ENCODE data around the gene RANBP1. TPM values are rescaled to one million over a fixed set of nuclear protein-coding genes. Genes with fewer than 3 reads are reported as not detected.

RANBP1 gene
- total RNA-seq, 2 experiments from 2014 or later = 492 to 506 TPM

DNA sequence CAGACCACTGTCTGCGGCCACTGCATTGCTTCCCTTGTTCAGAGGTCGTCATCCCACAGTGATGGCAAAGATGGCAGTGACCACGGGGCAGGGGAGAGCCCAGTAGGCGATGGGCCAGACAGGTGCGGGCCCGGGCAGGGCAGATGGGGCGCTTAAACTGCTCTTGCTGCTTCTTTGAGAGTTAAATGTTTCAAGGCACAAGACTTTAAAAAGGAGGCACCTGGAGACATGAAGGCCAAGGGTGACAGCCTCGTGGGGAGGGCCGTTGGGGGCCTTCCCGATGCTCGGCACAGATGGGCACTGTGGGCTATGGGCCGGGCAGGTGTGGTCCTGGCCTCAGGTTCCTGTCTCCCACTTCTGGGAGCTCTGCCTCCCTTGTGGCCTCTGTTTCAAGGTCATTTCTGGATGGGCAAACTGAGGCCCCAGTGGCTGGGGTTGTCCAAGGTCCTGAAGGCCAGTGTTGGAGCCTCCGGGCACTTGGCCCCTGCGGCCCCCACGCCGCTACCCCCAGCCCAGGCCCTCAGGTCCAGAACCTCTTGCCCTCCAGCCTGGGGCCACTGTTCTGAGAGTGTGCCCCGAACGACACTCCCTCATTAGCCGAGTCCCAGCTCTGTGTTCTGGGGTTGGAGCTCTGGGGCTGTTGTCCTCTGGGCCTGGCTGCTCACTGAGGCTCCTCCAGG, 51.9 kb downstream of the RANBP1 start:
- Mint-ChIP-seq H3K27ac (no peak overlapping the region), H3K4me3 (no peak overlapping the region), H3K36me3 (peaks cover 3% of the 10 kb centered on the region), H3K27me3 (no peaks in the 10 kb centered on the region), H3K9me3 (peaks cover 3% of the 10 kb centered on the region), H3K4me1 (peaks cover 2% of the 10 kb centered on the region)
- no peak for DNase-seq

DNA sequence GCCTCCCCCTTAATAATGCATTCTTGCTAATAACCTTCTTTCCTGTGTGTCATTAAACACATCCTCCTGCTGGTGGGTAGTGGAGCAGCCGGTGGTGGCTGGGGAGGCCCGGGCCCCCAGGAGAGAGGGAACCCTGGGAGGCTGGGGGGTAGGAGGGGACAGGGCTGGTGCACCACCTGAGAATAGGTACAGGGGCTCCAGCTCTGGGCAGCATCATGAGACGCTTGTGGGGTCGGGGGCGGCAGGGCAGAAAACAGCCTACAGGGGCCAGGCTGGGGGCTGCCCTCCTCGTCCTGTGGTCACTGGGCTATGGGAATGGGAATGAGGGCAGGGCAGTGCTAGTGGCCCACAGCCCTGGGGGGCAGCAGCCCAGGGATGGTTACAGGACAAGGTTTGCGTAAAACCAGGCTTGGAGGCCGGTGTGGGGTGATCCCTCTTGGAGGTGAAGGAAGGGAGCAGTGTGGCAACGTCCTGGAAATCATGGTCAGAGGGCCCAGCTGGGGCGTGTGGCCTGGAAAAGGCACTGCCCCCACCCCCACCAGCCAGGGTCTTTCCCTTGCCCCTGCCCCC, 53.4 kb downstream of the RANBP1 start:
- DNase-seq = no peak
- Mint-ChIP-seq H3K9me3 (peaks cover under 1% of the 10 kb centered on the region), H3K27me3 (no peaks in the 10 kb centered on the region), H3K4me3 (no peak overlapping the region), H3K4me1 (peaks cover under 1% of the 10 kb centered on the region), H3K27ac (no peak overlapping the region), H3K36me3 (peaks cover under 1% of the 10 kb centered on the region)

DNA sequence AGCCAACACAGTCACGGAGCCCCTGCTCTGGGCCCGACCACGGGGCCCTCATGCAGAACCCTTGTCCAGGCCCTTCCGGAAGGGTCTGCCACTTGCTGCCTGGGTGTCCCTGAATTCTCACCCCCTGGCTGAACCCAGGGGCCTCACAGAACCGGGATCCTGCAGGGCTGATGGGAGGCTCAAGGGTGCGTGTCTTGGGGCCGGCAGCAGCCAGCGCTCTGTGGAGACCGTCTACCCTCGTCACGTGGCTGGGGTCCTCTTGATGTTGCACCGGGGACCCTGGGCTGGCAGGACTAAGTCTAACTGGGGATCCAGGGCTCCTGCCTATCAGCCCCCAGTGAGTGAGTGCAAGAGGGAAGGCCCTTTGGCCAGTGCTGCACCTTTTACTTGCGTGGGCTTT, 54.3 kb downstream of the RANBP1 start:
- Mint-ChIP-seq H3K9me3 (no peaks in the 10 kb centered on the region), H3K4me1 (no peaks in the 10 kb centered on the region), H3K36me3 (no peaks in the 10 kb centered on the region), H3K4me3 (no peak overlapping the region), H3K27me3 (no peaks in the 10 kb centered on the region), H3K27ac (no peak overlapping the region)
- DNase-seq = no peak

DNA sequence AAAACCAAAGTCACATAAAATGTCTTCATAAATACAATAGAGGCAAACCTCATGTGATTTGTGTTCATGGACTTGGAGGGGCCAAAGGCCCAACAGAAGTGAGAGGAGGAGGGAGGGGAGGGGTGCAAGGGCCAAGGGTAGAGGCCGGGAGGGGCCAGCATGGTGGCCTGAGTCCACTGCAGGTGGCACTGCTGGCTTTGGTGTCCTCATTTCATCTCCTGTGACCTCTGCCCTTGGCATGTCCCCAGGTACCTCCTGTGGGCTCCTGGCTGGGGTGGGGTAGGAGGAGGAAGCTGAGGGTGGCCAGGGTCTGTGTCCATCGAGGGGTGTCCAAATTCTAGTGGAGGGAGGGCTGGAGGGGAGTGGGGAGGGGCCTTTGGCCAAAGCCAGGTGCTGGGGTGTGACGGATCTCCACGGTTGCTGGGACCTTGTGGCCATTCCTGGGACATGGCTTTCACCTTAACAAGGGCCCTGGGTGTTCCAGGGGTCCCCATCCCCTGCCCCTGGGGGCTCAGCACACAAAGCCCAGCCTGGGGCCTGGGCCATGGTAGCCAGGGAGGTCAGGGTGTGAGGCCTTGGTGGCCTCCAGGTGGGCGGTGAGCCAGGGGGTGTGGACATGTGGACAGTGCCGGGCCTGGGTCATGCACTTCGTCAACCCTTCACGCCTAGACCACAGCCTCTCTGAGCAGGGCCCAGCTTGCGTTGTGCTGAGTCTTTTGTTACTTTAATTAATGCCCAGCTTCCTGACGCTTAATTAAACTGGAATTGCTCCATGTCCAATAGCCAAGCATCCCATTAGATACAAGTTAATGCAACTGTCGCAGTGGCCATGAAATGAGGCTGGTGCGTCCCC, 55.6 kb downstream of the RANBP1 start:
- H3K9me3 Mint-ChIP-seq = no peaks in the 10 kb centered on the region
- H3K27ac Mint-ChIP-seq = no peak overlapping the region
- H3K4me1 Mint-ChIP-seq = no peaks in the 10 kb centered on the region
- no peak overlapping the region for H3K4me3 Mint-ChIP-seq
- no peak for DNase-seq
- H3K36me3 Mint-ChIP-seq = no peaks in the 10 kb centered on the region
- H3K27me3 Mint-ChIP-seq = no peaks in the 10 kb centered on the region

DNA sequence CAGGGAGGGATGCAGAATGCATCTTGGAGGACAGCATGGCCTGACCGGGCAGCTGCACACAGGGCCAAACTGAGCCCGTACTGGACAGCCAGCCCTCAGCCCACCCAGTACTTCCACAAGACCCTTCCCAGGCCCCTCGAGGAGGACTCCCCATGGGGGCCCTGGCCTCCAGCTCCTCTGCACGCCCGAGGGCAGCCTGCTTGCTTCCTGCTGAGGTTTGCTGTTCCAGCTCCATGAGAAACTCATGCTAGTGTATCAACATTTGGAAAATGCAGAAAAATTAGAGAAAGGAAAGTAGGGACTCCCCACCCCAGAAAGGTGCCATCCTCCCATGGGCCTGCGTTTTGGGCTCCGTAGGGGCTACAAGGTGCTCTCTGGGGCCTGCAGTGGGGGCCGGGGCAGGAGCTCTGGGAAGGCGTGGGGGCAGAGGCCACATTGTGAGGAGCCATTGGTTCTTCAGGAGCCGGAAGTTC, 56.3 kb downstream of the RANBP1 start:
- H3K4me3 Mint-ChIP-seq = no peak overlapping the region
- no peaks in the 10 kb centered on the region for H3K36me3 Mint-ChIP-seq
- DNase-seq = no peak
- H3K27me3 Mint-ChIP-seq = no peaks in the 10 kb centered on the region
- no peak overlapping the region for H3K27ac Mint-ChIP-seq
- H3K4me1 Mint-ChIP-seq = no peaks in the 10 kb centered on the region
- no peaks in the 10 kb centered on the region for H3K9me3 Mint-ChIP-seq

DNA sequence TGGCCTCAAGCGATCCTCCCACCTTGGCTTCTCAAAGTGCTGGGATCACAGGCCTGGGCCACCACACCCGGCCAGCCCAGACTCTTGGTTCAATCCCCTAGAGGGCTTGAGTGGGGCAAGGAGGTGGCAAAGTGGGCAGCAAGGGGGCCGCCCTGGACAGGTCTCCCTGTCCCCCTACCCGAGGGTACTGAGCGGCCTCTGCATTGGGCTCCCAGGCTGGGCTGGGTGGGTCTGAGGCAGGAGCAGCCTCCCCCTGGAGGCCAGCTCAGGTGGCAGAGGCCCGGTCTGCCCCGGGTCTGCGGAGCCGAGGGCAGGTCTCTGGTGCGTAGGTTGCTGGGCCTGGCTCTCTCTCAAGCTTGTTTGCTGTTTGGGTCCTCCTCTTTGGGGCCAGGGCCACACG, 57.3 kb downstream of the RANBP1 start:
- H3K4me1 Mint-ChIP-seq = no peaks in the 10 kb centered on the region
- no peaks in the 10 kb centered on the region for H3K36me3 Mint-ChIP-seq
- no peak overlapping the region for H3K4me3 Mint-ChIP-seq
- H3K27me3 Mint-ChIP-seq = no peaks in the 10 kb centered on the region
- H3K9me3 Mint-ChIP-seq = no peaks in the 10 kb centered on the region
- H3K27ac Mint-ChIP-seq = no peak overlapping the region
- no peak for DNase-seq

DNA sequence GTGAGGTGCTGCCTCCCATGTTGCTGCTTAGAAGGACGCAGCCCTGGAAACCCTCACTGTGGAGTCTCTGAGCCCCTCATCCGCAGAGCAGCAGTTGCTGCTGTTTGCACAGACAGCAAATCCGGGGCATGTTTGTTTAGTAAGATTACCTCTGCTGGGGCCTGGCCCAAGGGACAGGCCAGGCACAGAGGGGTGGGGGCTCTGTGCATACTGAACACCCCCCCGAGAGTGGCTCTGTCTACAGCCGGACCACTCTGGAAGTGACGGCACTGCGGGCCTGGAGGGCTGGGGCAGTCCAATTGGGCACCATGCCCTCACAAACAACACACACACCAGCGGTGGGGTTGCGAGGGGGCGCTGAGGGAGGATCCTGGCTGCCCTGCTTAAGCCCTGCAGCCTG, 57.9 kb downstream of the RANBP1 start:
- no peaks in the 10 kb centered on the region for H3K27me3 Mint-ChIP-seq
- H3K9me3 Mint-ChIP-seq = no peaks in the 10 kb centered on the region
- H3K4me1 Mint-ChIP-seq = no peaks in the 10 kb centered on the region
- H3K4me3 Mint-ChIP-seq = no peak overlapping the region
- no peaks in the 10 kb centered on the region for H3K36me3 Mint-ChIP-seq
- no peak for DNase-seq
- no peak overlapping the region for H3K27ac Mint-ChIP-seq

DNA sequence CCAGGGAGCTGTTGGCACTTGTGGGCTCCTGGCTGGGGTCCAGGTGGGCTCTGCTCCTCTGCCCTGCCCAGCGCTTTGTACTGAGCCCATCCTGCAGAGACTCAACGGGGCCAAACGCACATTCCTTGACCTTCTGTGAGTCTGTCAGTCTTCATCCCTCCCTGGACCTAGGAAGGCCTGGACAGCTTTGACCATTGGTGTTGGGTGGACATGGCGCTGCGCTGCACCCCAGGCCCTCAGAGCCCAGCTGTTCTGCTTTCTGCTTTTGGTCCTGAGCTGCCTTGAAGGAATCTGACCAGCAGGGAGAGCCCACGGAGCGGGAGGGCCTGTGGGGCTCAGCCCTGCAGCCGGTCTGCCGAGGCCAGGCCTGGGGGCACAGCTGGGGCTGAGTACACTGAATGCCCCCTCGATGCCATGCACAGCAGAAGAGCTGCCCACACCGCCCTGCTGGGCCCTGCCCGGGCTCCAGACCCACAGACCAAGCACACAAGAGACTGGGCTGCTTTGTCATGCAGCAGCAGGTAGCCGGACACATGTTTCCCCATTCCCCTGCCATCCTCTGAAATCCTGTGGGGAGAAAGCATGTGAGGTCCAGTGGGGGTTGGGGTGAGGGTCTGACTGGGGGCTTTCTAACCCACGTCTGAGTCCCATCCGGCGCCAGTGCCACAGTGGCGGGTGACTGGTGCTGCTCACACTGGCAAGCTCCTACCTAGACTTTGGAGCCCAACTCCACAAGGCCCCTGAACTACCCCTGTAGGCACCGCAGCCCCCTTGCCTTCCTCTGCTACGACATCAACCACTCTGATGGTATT, 59.1 kb downstream of the RANBP1 start:
- Mint-ChIP-seq H3K27me3 (no peaks in the 10 kb centered on the region), H3K9me3 (no peaks in the 10 kb centered on the region), H3K27ac (no peak overlapping the region), H3K4me1 (no peaks in the 10 kb centered on the region), H3K36me3 (no peaks in the 10 kb centered on the region), H3K4me3 (no peak overlapping the region)
- no peak for DNase-seq

DNA sequence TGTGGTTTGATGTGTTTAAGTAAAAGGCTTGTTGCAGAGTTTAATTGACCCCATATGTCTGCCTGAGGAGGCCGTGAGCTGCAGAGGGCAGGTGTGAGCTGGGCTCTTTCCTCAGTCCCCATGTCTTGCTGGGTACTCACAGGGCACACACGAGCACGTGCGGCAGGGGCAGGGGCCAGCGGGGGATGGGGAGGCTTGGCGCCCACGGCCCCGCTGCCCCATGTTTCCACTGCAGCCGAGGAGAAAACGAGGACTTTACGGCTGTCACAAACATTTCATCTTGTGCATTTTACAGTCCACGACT, 59.6 kb downstream of the RANBP1 start:
- Mint-ChIP-seq H3K36me3 (no peaks in the 10 kb centered on the region), H3K4me3 (no peak overlapping the region), H3K27me3 (no peaks in the 10 kb centered on the region), H3K27ac (no peak overlapping the region), H3K9me3 (no peaks in the 10 kb centered on the region), H3K4me1 (no peaks in the 10 kb centered on the region)
- DNase-seq = no peak

DNA sequence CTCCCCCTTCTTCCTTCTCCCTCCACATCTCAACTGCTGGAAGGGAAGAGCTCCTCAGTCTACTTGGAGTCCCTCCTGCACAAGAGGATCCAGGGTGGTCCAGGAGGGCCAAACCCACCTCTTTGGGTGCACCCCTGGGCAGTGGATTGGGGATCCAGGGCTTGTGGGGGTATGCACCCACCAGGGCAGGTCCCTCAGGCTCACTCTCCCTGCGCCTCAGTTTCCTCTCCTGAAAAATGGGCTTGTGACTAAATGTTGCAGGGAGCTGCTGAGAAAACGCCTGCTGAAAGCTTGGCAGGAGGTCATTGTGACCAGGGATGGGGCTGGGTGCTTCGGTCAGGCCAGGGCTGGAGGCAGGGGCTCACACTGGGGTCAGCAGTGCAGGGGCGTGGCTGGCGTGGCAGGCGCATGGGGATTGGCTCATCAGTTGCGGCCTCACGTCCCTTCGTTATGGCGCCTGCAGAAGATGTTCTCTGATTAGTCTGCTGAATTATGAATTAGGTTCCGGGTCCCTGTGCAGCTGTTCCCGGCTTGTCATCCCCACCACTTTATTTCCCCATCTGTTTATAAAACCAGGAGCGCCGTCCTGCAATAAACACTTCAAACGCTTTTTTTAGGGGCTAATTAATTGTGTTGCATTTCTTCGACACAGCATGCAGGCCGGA, 60.6 kb downstream of the RANBP1 start:
- no peak overlapping the region for H3K27ac Mint-ChIP-seq
- H3K4me3 Mint-ChIP-seq = no peak overlapping the region
- H3K4me1 Mint-ChIP-seq = no peaks in the 10 kb centered on the region
- no peaks in the 10 kb centered on the region for H3K9me3 Mint-ChIP-seq
- no peaks in the 10 kb centered on the region for H3K36me3 Mint-ChIP-seq
- no peaks in the 10 kb centered on the region for H3K27me3 Mint-ChIP-seq
- no peak for DNase-seq

Other genes starting within 250 kb of the RANBP1 start
- 10 to 100 TPM; 76.1 to 79.6 TPM for gene COMT, start 174.3 kb upstream of the RANBP1 start, total RNA-seq
- 10 to 100 TPM; 20.3 to 20.9 TPM for gene TXNRD2, start 174.3 kb upstream of the RANBP1 start, total RNA-seq
- gene ARVCF, start 99.3 kb upstream of the RANBP1 start, total RNA-seq = 1 to 10 TPM; 1.1 to 1.6 TPM
- 10 to 100 TPM; 16.5 to 21.5 TPM for gene TANGO2, start 95.0 kb upstream of the RANBP1 start, total RNA-seq
- 10 to 100 TPM; 42.6 to 47.0 TPM for gene DGCR8, start 35.9 kb upstream of the RANBP1 start, total RNA-seq
- 100 to 1,000 TPM; 124 to 139 TPM for gene TRMT2A, start 1.1 kb downstream of the RANBP1 start, total RNA-seq
- gene ZDHHC8, start 15.7 kb downstream of the RANBP1 start, total RNA-seq = 10 to 100 TPM; 63.4 to 66.6 TPM
- not detected for gene CCDC188, start 35.0 kb downstream of the RANBP1 start, total RNA-seq
- gene RTN4R, start 152.2 kb downstream of the RANBP1 start, total RNA-seq = 1 to 10 TPM; 3.2 to 3.5 TPM
- gene DGCR6L, start 204.0 kb downstream of the RANBP1 start, total RNA-seq = 10 to 100 TPM; 35.1 to 38.2 TPM

All from activated naive CD8-positive, alpha-beta T cell treated with anti-CD3 and anti-CD28 coated beads for 36 hours (primary cell).